Nephron (organoid): ENCODE data around the gene AVPR1A.

Source experiments
- H3K27ac Mint-ChIP-seq, 3 experiments: 2 replicates each; pipeline ENCODE4 v1.8.0; 2020; ENCODE audit warnings: mixed read lengths in 3 of 3, mild to moderate bottlenecking in 2 of 3, moderate library complexity in 1 of 3
- H3K27me3 Mint-ChIP-seq: 2 replicates; pipeline ENCODE4 v1.8.0; 2021; ENCODE audit warnings: low read depth, mild to moderate bottlenecking, moderate library complexity, mixed read lengths
- H3K36me3 Mint-ChIP-seq: 2 replicates; pipeline ENCODE4 v1.8.0; 2020; ENCODE audit warnings: low read depth, mixed read lengths
- H3K4me1 Mint-ChIP-seq: 2 replicates; pipeline ENCODE4 v1.8.0; 2020; ENCODE audit warnings: mixed read lengths
- H3K4me3 Mint-ChIP-seq, 3 experiments: 2 replicates each; pipeline ENCODE4 v1.8.0; 2020; ENCODE audit warnings: mild to moderate bottlenecking in 3 of 3, mixed read lengths in 3 of 3, moderate library complexity in 2 of 3
- H3K9me3 Mint-ChIP-seq: 2 replicates; pipeline ENCODE4 v1.8.0; 2020; ENCODE audit warnings: mixed read lengths
- TF ChIP-seq, protein P1 (sequence below), 3 experiments: fragments of 200-600 bp; sonication (generic); IDR thresholded peaks; one replicate each; pipeline ENCODE4 v1.5.0; 2021; ENCODE audit warnings: antibody characterized with exemption in 3 of 3; ENCODE audit not compliant: unreplicated experiment in 3 of 3

The AVPR1A gene

DNA sequence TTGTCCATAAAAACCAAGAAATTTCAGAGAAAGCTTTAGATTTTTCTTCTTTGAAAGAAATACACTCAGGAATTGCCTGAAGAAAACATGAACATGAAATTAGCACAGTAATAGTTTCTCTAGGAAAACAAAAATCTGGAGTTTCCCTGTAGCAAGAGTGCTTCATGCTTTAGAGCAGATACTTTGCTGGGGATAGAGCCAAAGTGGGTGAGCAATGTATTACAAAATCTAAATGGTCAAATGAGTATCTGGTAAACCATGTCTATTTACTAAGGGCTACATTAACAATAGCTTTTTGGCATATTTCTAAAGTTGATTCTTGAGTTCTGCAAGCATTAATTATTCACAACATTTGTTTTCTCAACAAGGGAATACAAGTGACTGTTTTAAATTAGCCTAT lies 26.2 kb downstream of the AVPR1A start:
- Mint-ChIP-seq H3K36me3 (no peaks in the 10 kb centered on the region), H3K4me3 (no peak overlapping the region), H3K9me3 (no peaks in the 10 kb centered on the region), H3K27me3 (no peaks in the 10 kb centered on the region), H3K27ac (no peak overlapping the region), H3K4me1 (no peaks in the 10 kb centered on the region)
- TF ChIP-seq, protein P1, sequence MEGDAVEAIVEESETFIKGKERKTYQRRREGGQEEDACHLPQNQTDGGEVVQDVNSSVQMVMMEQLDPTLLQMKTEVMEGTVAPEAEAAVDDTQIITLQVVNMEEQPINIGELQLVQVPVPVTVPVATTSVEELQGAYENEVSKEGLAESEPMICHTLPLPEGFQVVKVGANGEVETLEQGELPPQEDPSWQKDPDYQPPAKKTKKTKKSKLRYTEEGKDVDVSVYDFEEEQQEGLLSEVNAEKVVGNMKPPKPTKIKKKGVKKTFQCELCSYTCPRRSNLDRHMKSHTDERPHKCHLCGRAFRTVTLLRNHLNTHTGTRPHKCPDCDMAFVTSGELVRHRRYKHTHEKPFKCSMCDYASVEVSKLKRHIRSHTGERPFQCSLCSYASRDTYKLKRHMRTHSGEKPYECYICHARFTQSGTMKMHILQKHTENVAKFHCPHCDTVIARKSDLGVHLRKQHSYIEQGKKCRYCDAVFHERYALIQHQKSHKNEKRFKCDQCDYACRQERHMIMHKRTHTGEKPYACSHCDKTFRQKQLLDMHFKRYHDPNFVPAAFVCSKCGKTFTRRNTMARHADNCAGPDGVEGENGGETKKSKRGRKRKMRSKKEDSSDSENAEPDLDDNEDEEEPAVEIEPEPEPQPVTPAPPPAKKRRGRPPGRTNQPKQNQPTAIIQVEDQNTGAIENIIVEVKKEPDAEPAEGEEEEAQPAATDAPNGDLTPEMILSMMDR (IDR thresholded peaks at IDR 0.05; ENCODE audit: unreplicated experiment in 3 of 3) = no peak

DNA sequence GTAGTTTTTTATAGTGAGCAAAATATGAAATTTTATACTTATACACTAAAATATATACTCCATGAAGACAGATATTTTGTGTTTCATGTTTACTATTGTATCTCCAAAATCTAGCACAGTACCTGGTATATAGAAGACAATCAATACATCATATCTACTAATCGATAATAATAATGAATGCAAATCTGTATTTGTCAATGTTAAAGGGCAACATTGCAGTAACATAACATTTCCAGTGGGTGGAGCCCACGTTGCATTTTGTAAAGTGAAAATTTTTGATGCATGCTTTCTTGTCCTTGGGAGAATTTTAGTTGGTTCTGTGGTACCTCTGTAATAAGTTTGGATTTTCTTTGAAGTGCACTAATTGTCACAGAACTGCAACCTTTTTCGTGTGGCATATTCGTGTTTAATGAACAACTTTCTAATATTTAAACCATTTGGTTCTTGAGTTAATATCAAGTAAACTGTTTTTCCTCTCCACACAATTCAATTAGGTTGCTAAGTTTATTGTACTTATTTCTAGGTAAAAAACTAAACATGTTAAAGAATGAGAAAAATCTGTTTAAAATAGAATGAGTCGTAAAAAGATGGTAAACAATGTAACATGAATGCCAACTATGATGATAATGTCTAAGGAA lies 47.4 kb downstream of the AVPR1A start:
- no peaks in the 10 kb centered on the region for H3K9me3 Mint-ChIP-seq
- peaks cover 4% of the 10 kb centered on the region for H3K27me3 Mint-ChIP-seq
- no peaks in the 10 kb centered on the region for H3K4me1 Mint-ChIP-seq
- TF ChIP-seq, protein P1 (IDR thresholded peaks at IDR 0.05; ENCODE audit: unreplicated experiment in 3 of 3) = peak; percentile 89 to 96 (median 89)
- H3K4me3 Mint-ChIP-seq = no peak overlapping the region
- no peak overlapping the region for H3K27ac Mint-ChIP-seq
- H3K36me3 Mint-ChIP-seq = no peaks in the 10 kb centered on the region

DNA sequence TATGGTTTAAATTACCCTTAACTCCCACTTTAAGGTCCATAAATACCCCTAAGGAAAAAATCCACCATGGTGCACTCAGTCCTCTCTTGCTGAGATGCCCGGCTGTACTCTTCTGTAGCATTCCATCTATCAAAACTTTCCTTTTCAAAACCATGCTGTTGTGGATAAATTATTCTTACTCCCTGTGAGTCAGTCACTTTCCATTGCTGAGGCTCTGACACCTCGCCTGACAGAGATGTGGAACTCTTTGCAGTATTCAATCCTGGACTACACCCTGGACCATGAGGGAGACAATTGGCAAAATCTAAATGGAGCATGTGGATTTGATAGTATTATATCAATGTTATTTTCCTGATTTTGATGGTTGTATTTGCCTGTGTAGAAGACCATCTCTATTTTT lies 49.1 kb downstream of the AVPR1A start:
- Mint-ChIP-seq H3K27me3 (peaks cover 4% of the 10 kb centered on the region), H3K4me1 (peaks cover 5% of the 10 kb centered on the region), H3K27ac (no peak overlapping the region), H3K36me3 (no peaks in the 10 kb centered on the region), H3K9me3 (no peaks in the 10 kb centered on the region), H3K4me3 (no peak overlapping the region)
- TF ChIP-seq, protein P1 (IDR thresholded peaks at IDR 0.05; ENCODE audit: unreplicated experiment in 3 of 3) = no peak

DNA sequence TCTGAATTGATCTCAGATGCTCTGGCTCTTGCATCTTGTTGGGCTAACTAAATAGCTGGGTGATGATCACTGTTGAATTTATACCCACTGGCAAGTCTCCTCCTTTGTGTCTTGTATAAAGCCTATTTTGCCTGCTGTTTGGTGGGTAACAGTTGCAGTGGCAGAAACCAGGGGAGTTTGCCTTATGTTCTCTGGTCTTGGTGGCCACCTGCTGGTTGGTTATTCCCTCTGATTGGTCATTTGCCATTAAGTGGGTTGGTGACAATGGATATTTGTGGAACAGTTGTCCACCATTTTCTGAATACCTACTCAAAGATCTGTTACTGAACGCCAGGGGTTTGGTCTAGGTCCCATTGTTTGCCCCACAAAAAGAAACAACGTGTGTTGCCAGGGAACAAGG lies 52.1 kb downstream of the AVPR1A start:
- Mint-ChIP-seq H3K36me3 (no peaks in the 10 kb centered on the region), H3K4me1 (peaks cover 5% of the 10 kb centered on the region), H3K27me3 (peaks cover 4% of the 10 kb centered on the region), H3K4me3 (no peak overlapping the region), H3K9me3 (no peaks in the 10 kb centered on the region), H3K27ac (no peak overlapping the region)
- TF ChIP-seq, protein P1 (IDR thresholded peaks at IDR 0.05; ENCODE audit: unreplicated experiment in 3 of 3) = peak in 2 of 3 experiments; percentile 19 to 29

DNA sequence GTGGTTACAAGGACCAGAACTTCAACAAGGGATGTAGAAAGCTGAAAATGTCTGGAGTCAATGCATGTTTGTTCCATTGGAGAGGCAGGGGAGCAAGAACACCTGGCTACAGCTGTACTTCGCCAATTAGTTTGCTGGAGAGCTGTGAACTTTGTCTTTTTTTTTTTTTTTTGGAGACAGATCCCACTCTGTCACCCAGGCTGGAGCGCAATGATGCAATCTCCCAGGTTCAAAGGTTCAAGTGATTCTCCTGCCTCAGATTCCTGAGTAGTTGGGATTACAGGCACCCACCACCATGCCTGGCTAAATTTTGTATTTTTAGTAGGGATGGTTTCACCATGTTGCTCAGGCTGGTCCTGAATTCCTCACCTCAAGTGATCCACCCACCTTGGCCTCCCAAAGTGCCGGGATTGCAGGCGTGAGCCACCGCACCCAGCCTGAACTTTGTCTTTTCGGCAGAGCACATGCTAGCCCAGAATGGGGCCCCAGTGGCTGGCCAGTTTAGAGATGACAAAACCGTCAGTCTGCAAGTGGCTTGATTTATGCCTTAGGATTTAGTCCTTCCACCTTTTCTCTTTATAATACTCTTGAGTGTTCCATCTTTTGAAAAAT lies 55.5 kb downstream of the AVPR1A start:
- Mint-ChIP-seq H3K4me1 (peaks cover 5% of the 10 kb centered on the region), H3K27ac (no peak overlapping the region), H3K4me3 (no peak overlapping the region), H3K27me3 (peaks cover 4% of the 10 kb centered on the region), H3K9me3 (no peaks in the 10 kb centered on the region), H3K36me3 (no peaks in the 10 kb centered on the region)
- TF ChIP-seq, protein P1 (IDR thresholded peaks at IDR 0.05; ENCODE audit: unreplicated experiment in 3 of 3) = no peak

DNA sequence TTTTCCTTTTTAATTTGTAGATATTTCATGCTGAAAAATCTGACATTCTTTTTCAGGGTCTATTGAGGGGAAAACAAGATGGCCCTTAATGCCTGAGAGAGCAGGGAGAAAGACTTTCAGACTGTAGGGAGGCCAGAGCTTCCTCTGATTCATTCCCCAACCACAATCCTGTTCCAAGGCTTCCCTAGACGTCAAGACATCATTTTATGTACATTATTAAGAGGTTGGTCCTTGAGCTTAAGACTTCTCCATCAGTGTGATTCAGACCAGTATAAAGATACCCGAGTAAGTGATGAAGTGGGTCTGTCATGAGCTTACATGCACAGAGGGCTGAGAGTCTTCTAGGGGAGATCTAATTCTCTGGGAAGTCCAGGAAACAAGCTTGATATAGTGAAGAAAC lies 57.3 kb downstream of the AVPR1A start:
- TF ChIP-seq, protein P1 (IDR thresholded peaks at IDR 0.05; ENCODE audit: unreplicated experiment in 3 of 3) = no peak
- H3K27ac Mint-ChIP-seq = no peak overlapping the region
- H3K9me3 Mint-ChIP-seq = no peaks in the 10 kb centered on the region
- peaks cover 5% of the 10 kb centered on the region for H3K4me1 Mint-ChIP-seq
- no peaks in the 10 kb centered on the region for H3K36me3 Mint-ChIP-seq
- H3K27me3 Mint-ChIP-seq = no peaks in the 10 kb centered on the region
- no peak overlapping the region for H3K4me3 Mint-ChIP-seq
